Esophagus squamous epithelium (tissue), 5 donors: ENCODE data around the gene MRPL9. TPM values are rescaled to one million over a fixed set of nuclear protein-coding genes. Genes with fewer than 3 reads are reported as not detected.

Source experiments
- DNase-seq: peaks from one replicate; lab custom pipeline; 2025; lab: John Stamatoyannopoulos, UW
- H3K27ac ChIP-seq, 4 donors: fragments of 200-600 bp; sonication (generic); one replicate each; pipeline ENCODE4 v1.5.1; 2016 to 2019; ENCODE audit warnings: mild to moderate bottlenecking in 1 of 4
- H3K27me3 ChIP-seq, 4 donors: fragments of 200-600 bp; sonication (generic); 1 replicate in 3 of 4; 2 replicates in 1 of 4; pipeline versions ENCODE4 v1.5.1 to v1.6.0; 2017 to 2021; ENCODE audit warnings: antibody characterized with exemption in 1 of 4
- H3K36me3 ChIP-seq, 3 donors: fragments of 200-600 bp; sonication (generic); one replicate each; pipeline ENCODE4 v1.5.1; 2016 to 2019
- H3K4me1 ChIP-seq, 3 donors: fragments of 200-600 bp; sonication (generic); one replicate each; pipeline ENCODE4 v1.5.1; 2017 to 2019
- H3K4me3 ChIP-seq, 4 donors: fragments of 200-600 bp; sonication (generic); 1 replicate in 3 of 4; 2 replicates in 1 of 4; pipeline ENCODE4 v1.5.1; 2016 to 2019; ENCODE audit warnings: mild to moderate bottlenecking in 2 of 4, moderate library complexity in 1 of 4
- H3K9me3 ChIP-seq, 3 donors: fragments of 200-600 bp; sonication (generic); one replicate each; pipeline ENCODE4 v1.5.1; 2016 to 2019
- POLR2A ChIP-seq, 4 donors: fragments of 450-650 bp; IDR thresholded peaks; one replicate each; pipeline ENCODE4 v1.6.1; 2017; ENCODE audit warnings: antibody characterized with exemption in 4 of 4, mild to moderate bottlenecking in 4 of 4, moderate library complexity in 3 of 4
- WGBS, 2 donors: methylation state at CpG; one replicate each; pipeline ENCODE4 v1.1.5; 2018; 5-methylcytosine and 5-hydroxymethylcytosine counted together
- intact Hi-C: fragments of 100-400 bp; cut with DNase I; formaldehyde crosslinking; loops from one replicate; pipeline ENCODE4 v1.15.0; 2022
- total RNA-seq, 4 donors: library from RNA; depleted of rRNA; stranded (reverse); fragments of >200 nt; gene quantifications; one replicate each; pipeline ENCODE4 v1.1.0, GENCODE V29; 2016
- TF ChIP-seq, protein P1 (sequence below), 6 experiments: fragments of 450-650 bp in 4 of 6; fragments of 200-600 bp in 2 of 6; sonication (generic) in 2 of 6; IDR thresholded peaks; one replicate each; pipeline ENCODE4 v1.5.1; 2016 to 2019; ENCODE audit warnings: antibody characterized with exemption in 6 of 6, mild to moderate bottlenecking in 4 of 6, moderate library complexity in 4 of 6
- donor health status: DM: yes; HTN: yes; CAD: no.

The MRPL9 gene
- total RNA-seq, 4 donors from 2014 or later, result 49.1 to 56.3 (median 52.6) TPM

DNA sequence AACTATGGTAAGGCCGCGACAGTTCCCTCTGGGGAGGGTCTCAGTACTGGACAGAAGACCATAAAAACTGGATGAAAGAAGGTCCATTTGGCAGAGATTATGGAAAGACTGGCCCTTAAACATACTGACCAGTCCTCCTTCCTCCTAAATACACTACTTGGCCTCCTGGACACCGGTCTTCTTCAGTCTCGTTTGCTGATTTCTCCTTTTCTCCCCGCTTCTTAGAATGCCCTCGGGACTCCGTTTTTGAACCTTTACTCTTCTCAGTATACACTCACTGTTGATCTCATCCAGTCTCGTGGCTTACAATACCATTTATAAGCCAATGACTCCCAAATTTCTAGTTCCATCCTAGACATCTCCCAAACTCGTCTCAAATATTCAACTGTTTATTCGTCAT is 694 bp upstream of the MRPL9 start:
- Histone ChIP-seq H3K9me3 (no peaks in the 10 kb centered on the region), H3K4me1 (peaks cover 8 to 25% (median 13%) of the 10 kb centered on the region in 3 donors), H3K36me3 (peaks cover 3 to 33% (median 8%) of the 10 kb centered on the region in 3 donors), H3K27me3 (no peaks in the 10 kb centered on the region), H3K27ac (peak overlapping the region; percentile 88 to 95 (median 94)), H3K4me3 (peak overlapping the region; percentile 78 to 98 (median 83))
- no peak for DNase-seq
- intact Hi-C loops, result no loop called here
- WGBS, 2 donors, result 46 to 60% methylated on average over 10 of the region's 10 CpGs
- TF ChIP-seq POLR2A (IDR thresholded peaks at IDR 0.05), result no peak
- TF ChIP-seq, protein P1, sequence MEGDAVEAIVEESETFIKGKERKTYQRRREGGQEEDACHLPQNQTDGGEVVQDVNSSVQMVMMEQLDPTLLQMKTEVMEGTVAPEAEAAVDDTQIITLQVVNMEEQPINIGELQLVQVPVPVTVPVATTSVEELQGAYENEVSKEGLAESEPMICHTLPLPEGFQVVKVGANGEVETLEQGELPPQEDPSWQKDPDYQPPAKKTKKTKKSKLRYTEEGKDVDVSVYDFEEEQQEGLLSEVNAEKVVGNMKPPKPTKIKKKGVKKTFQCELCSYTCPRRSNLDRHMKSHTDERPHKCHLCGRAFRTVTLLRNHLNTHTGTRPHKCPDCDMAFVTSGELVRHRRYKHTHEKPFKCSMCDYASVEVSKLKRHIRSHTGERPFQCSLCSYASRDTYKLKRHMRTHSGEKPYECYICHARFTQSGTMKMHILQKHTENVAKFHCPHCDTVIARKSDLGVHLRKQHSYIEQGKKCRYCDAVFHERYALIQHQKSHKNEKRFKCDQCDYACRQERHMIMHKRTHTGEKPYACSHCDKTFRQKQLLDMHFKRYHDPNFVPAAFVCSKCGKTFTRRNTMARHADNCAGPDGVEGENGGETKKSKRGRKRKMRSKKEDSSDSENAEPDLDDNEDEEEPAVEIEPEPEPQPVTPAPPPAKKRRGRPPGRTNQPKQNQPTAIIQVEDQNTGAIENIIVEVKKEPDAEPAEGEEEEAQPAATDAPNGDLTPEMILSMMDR (IDR thresholded peaks at IDR 0.05), result no peak

DNA sequence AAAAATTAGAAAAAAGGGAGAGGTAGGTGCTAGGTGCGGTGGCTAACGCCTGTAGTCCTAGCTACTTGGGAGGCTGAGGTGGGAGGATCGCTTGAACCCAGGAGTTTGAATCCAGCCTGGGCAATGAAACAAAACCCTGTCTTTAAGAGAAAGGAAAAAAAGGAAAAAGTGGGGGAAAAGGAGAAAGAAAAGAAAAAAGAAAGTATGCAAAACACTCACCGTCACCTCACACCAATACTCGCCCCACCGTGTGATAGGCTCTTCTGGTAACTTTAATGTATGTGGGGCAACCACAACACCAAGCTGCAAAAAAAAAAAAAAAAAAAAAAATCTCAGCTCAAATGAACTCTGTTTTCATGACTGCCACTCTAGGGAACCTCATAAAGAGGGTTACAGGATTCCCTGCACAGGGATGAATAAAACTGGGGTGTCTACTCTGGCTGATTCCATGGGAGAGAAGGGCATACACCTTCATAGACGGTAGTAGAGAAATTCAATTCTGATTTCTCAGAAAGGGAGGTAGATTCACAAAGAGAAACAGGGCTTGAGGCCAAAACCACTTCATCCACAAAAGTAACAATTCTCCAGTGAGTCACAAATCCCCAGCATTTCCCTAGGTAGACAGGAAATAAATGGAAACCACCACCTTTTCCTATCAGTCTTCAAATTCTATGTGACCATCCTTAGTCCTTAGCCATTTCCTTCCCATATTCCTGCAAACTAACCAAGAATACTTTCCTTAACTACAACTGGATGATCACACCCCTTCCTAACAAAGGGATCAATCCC is 2.5 kb downstream of the MRPL9 start:
- no peak overlapping the region for H3K4me3 ChIP-seq
- TF ChIP-seq, protein P1 (IDR thresholded peaks at IDR 0.05), result no peak
- TF ChIP-seq POLR2A (IDR thresholded peaks at IDR 0.05), result no peak
- no peak for DNase-seq
- H3K27ac ChIP-seq, result no peak overlapping the region
- intact Hi-C loops, result no loop called here
- 87 to 93% methylated on average over 7 of the region's 7 CpGs for WGBS, 2 donors
- no peaks in the 10 kb centered on the region for H3K9me3 ChIP-seq
- H3K27me3 ChIP-seq, result no peaks in the 10 kb centered on the region
- peaks cover 3 to 45% (median 15%) of the 10 kb centered on the region in 3 donors for H3K36me3 ChIP-seq
- H3K4me1 ChIP-seq, result peaks cover 8 to 19% (median 13%) of the 10 kb centered on the region in 3 donors

DNA sequence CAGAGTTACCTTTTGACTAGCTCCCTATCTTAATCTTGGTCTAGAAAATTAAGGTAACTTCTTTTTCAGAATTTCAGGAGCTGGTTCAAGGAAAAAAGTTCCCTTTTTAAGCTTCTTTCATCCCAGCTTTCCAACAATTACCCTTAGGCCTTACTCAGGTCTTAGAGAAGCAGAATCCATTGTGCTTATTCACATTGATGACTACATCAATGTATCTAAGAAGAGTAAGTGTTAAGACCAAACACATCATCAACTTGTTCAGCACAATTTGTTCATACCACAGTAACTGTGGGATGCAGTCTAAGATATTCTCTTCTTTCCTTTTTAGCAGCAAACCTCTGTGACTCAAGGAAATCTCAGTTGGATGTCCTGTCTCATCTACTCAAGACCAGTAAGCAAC is 4.1 kb downstream of the MRPL9 start:
- intact Hi-C loops, result no loop called here
- TF ChIP-seq, protein P1 (IDR thresholded peaks at IDR 0.05), result no peak
- no peak for TF ChIP-seq POLR2A (IDR thresholded peaks at IDR 0.05)
- no peaks in the 10 kb centered on the region for H3K27me3 ChIP-seq
- peaks cover 3 to 45% (median 15%) of the 10 kb centered on the region in 3 donors for H3K36me3 ChIP-seq
- peaks cover 5 to 15% (median 11%) of the 10 kb centered on the region in 3 donors for H3K4me1 ChIP-seq
- no peaks in the 10 kb centered on the region for H3K9me3 ChIP-seq
- H3K27ac ChIP-seq, result no peak overlapping the region
- H3K4me3 ChIP-seq, result no peak overlapping the region
- no peak for DNase-seq

DNA sequence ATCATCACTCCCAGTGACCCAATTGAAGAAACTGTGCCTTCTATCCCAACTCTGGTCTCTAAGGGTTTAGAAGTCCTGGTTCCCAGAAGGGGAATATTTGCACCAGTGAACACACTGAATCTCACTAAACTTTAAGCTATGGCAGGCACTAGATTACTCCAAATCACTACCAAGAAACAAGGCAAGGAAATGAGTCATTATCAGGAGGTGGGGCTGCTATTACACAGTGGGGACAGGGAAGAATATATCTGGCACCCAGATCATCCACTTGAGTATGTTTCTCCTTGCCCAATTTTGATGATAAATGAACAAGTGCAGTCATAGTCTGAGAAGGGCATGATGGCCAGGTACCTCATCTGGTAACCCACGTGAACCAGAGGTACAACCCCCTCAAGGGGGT is 7.0 kb downstream of the MRPL9 start:
- no peak overlapping the region for H3K4me3 ChIP-seq
- H3K36me3 ChIP-seq, result peaks cover 0 to 34% (median 15%) of the 10 kb centered on the region in 3 donors
- DNase-seq, result no peak
- H3K4me1 ChIP-seq, result no peaks in the 10 kb centered on the region
- no peak overlapping the region for H3K27ac ChIP-seq
- no peaks in the 10 kb centered on the region for H3K27me3 ChIP-seq
- intact Hi-C loops, result no loop called here
- H3K9me3 ChIP-seq, result no peaks in the 10 kb centered on the region
- no peak for TF ChIP-seq POLR2A (IDR thresholded peaks at IDR 0.05)
- TF ChIP-seq, protein P1 (IDR thresholded peaks at IDR 0.05), result no peak
- WGBS, 2 donors, result 45 to 56% methylated on average over 1 of the region's 1 CpG

DNA sequence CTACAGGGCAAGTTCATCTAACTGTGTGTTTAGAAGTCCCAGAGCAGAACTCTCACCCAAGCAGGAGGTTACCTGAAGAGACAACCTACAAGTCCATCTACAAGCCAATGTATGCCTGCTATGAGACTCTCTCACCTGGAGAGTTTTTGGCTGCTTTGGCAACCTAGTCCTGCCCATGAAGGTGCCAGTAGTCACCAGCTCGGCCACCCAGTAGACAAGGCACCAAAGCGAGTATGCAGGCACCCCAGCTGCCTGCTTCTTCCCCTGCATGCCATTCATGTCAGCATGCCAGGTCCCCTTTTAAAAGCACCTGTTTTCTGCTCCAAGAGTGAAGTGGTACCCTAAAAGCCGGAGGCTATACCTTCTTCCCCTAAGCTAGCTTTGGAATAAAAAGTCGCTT is 21.8 kb downstream of the MRPL9 start:
- no peak for DNase-seq
- no peaks in the 10 kb centered on the region for H3K27me3 ChIP-seq
- peaks cover 0 to 20% (median 0%) of the 10 kb centered on the region in 3 donors for H3K4me1 ChIP-seq
- H3K4me3 ChIP-seq, result no peak overlapping the region
- intact Hi-C loops, result no loop called here
- H3K27ac ChIP-seq, result no peak overlapping the region
- no peaks in the 10 kb centered on the region for H3K36me3 ChIP-seq
- peaks cover 0 to 10% (median 9%) of the 10 kb centered on the region in 3 donors for H3K9me3 ChIP-seq
- TF ChIP-seq POLR2A (IDR thresholded peaks at IDR 0.05), result no peak
- WGBS, 2 donors, result 87 to 93% methylated on average over 3 to 4 of the region's 4 CpGs
